Measurements from ENCODE around the gene SPATA9. TPM values are rescaled to one million over a fixed set of nuclear protein-coding genes. Genes with fewer than 3 reads are reported as not detected.

SPATA9 gene
- total and polyA plus RNA-seq, 2 donors (not counting 3 experiments of a cell fraction or from before 2014, with no cell fraction given), result 0.07 TPM; not detected in 1

DNA sequence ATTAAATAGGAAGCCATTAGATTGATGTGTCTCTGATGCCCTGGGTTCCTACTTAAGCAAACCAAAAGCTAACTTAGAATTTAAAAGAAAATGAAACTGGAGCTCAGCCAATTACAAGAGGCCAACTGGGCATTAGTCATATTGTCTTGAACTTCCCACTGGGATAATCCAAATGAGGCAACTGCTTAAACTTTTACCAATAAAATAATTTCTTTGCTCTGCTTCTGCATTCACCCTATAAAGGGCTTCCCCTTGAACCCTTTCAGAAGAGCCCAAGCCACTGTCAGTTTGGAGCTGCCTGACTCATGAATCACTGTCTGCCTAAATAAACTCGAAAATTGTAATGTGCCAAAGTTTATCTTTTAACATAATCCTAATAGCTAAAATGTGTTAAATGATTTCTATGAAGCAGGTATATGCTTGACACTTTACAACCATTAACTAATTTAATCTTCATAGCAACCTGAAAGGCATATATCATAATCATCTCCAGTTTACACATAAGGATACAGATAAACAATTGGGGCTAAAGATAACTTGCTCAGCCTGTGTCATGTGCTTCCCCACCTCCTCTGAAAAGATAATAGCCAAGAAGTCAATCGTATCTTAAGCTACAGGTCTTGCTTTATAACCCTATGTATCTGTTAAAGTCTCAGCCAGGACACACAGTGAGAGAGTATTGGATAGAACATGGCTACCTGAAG is 51.4 kb downstream of the SPATA9 start:
- Histone ChIP-seq H3K4me1 (ENCODE audit: control insufficient read depth, extremely low read depth, insufficient read depth, low read length) (peaks cover 9% of the 10 kb centered on the region), H4K20me1 (replicated peaks; ENCODE audit: control insufficient read depth, extremely low read depth, insufficient read depth, low read length) (no peaks in the 10 kb centered on the region), H3K9me3 (replicated peaks; ENCODE audit: control insufficient read depth, insufficient read depth, low read length) (no peaks in the 10 kb centered on the region), H2AFZ (ENCODE audit: low read depth, low read length) (peak overlapping the region; percentile 55), H3K27me3 (ENCODE audit: control insufficient read depth in 2 of 2, insufficient read depth in 2 of 2, low read length in 2 of 2) (no peaks in the 10 kb centered on the region), H3K4me2 (ENCODE audit: insufficient read depth, low read length) (no peak overlapping the region), H3K79me2 (ENCODE audit: control insufficient read depth, insufficient read depth, low read length) (no peaks in the 10 kb centered on the region), H3K4me3 (replicated peaks in 1 of 3; ENCODE audit: insufficient read depth in 1 of 3, low read depth in 1 of 3, low read length in 3 of 3) (no peak overlapping the region), H3K36me3 (ENCODE audit: control insufficient read depth in 2 of 2, extremely low read depth in 1 of 2, insufficient read depth in 2 of 2, low read length in 2 of 2) (no peaks in the 10 kb centered on the region), H3K9me1 (replicated peaks; ENCODE audit: control insufficient read depth, extremely low read depth, insufficient read depth, low read length) (no peaks in the 10 kb centered on the region), H3K27ac (ENCODE audit: insufficient read depth, low read depth, low read length) (peak overlapping the region; percentile 44), H3K9ac (replicated peaks; ENCODE audit: extremely low read depth, insufficient read depth, low read length) (no peak overlapping the region)
- BruUV-seq (replicated peaks), result no TSS peak
- dilution Hi-C loops (cut with MboI; ENCODE audit: extremely low pct_ligation_motif_present, low sequenced_read_pairs) (loop anchor here (25.0 kb wide), 1 partner anchor 206 kb away; no protein-coding TSS in a partner anchor), intact Hi-C loops (cut with micrococcal nuclease) (loop anchor here (1.0 kb wide), 1 partner anchor 9 kb away; no protein-coding TSS in a partner anchor)
- no peak for TF ChIP-seq MYC (IDR thresholded peaks at IDR 0.05; ENCODE audit: low read depth, low read length)
- TF ChIP-seq FOS (IDR thresholded peaks at IDR 0.05; ENCODE audit: borderline replicate concordance, insufficient read depth, low read length), result peak; percentile 61
- DNase-seq (ENCODE audit: low read depth, low spot score), result peak; percentile 64
- ChIA-PET CTCF (interaction anchor here (0.8 to 2.8 kb wide), 9 partner anchors 9 to 218 kb away, joined by 3 to 17 read pairs (median 5); partner anchors contain the start of genes ARSK, RFESD and SKIC3), POLR2A (interaction anchor here (0.8 kb wide), 1 partner anchor 15 kb away, joined by 3 read pairs; the partner anchor contains the start of gene RFESD)
- no peak for FAIRE-seq

GRCh38 chr5:95630394-95630917 is 52.3 kb downstream of the SPATA9 start:
- CTCF ChIA-PET, result interaction anchor here (0.8 to 2.8 kb wide), 5 partner anchors 8 to 76 kb away, joined by 3 to 17 read pairs (median 5); partner anchors contain the start of genes ARSK, RFESD and SKIC3
- POLR2A ChIA-PET, result interaction anchor here (0.8 kb wide), 1 partner anchor 16 kb away, joined by 3 read pairs; the partner anchor contains the start of gene RFESD

More at GRCh38 chr5:95630394-95630917, 52.3 kb downstream of the SPATA9 start:
- Histone ChIP-seq H3K27me3 (ENCODE audit: control insufficient read depth in 2 of 2, insufficient read depth in 2 of 2, low read length in 2 of 2) (no peaks in the 10 kb centered on the region), H2AFZ (ENCODE audit: low read depth, low read length) (no peak overlapping the region), H3K9ac (replicated peaks; ENCODE audit: extremely low read depth, insufficient read depth, low read length) (no peak overlapping the region), H3K4me1 (ENCODE audit: control insufficient read depth, extremely low read depth, insufficient read depth, low read length) (peaks cover 9% of the 10 kb centered on the region), H3K9me1 (replicated peaks; ENCODE audit: control insufficient read depth, extremely low read depth, insufficient read depth, low read length) (no peaks in the 10 kb centered on the region), H3K4me3 (replicated peaks in 1 of 3; ENCODE audit: insufficient read depth in 1 of 3, low read depth in 1 of 3, low read length in 3 of 3) (no peak overlapping the region), H3K79me2 (ENCODE audit: control insufficient read depth, insufficient read depth, low read length) (no peaks in the 10 kb centered on the region), H3K27ac (ENCODE audit: insufficient read depth, low read depth, low read length) (no peak overlapping the region), H3K36me3 (ENCODE audit: control insufficient read depth in 2 of 2, extremely low read depth in 1 of 2, insufficient read depth in 2 of 2, low read length in 2 of 2) (no peaks in the 10 kb centered on the region), H3K4me2 (ENCODE audit: insufficient read depth, low read length) (no peak overlapping the region), H3K9me3 (replicated peaks; ENCODE audit: control insufficient read depth, insufficient read depth, low read length) (no peaks in the 10 kb centered on the region), H4K20me1 (replicated peaks; ENCODE audit: control insufficient read depth, extremely low read depth, insufficient read depth, low read length) (no peaks in the 10 kb centered on the region)
- TF ChIP-seq JUN (IDR thresholded peaks at IDR 0.05; ENCODE audit: borderline replicate concordance, insufficient read depth, insufficient read length, low read depth) (no peak), EZH2 (IDR thresholded peaks at IDR 0.05; ENCODE audit: borderline replicate concordance, low read depth, low read length, severe bottlenecking) (no peak), POLR2AphosphoS5 (IDR thresholded peaks at IDR 0.05; ENCODE audit: insufficient read depth, low read depth, low read length) (no peak), POLR2A (IDR thresholded peaks at IDR 0.05; ENCODE audit: low read depth, low read length) (no peak), GATA2 (IDR thresholded peaks at IDR 0.05; ENCODE audit: insufficient read depth, insufficient read length, low read depth, low read length) (no peak), MYC (IDR thresholded peaks at IDR 0.05; ENCODE audit: low read depth, low read length) (no peak), FOS (IDR thresholded peaks at IDR 0.05; ENCODE audit: borderline replicate concordance, insufficient read depth, low read length) (no peak), CTCF (IDR thresholded peaks at IDR 0.05; ENCODE audit: extremely low read depth in 1 of 2, insufficient read depth in 1 of 2, low read depth in 1 of 2, low read length in 2 of 2) (no peak)
- TF ChIP-seq, protein P1, sequence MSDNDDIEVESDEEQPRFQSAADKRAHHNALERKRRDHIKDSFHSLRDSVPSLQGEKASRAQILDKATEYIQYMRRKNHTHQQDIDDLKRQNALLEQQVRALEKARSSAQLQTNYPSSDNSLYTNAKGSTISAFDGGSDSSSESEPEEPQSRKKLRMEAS (IDR thresholded peaks at IDR 0.05; ENCODE audit: insufficient read depth, insufficient read length), result no peak
- no TSS peak for BruUV-seq (replicated peaks)
- dilution Hi-C loops (cut with MboI; ENCODE audit: extremely low pct_ligation_motif_present, low sequenced_read_pairs), result loop anchor here (25.0 kb wide), 1 partner anchor 207 kb away; no protein-coding TSS in a partner anchor
- DNase-seq (ENCODE audit: low read depth, low spot score), result no peak
- intact Hi-C loops (cut with micrococcal nuclease), result no loop called here
- FAIRE-seq, result no peak
